ENCODE results near the gene CORO6. TPM values are rescaled to one million over a fixed set of nuclear protein-coding genes. Genes with fewer than 3 reads are reported as not detected.
A peak's percentile ranks its signal among the peaks of the same experiment; 100 is the strongest.

The CORO6 gene
- total and polyA plus RNA-seq, 2 of the 13 experiments (the other 11 are each of a cell fraction or from before 2014, with no cell fraction given) = 0.42 to 0.82 TPM

GRCh38 chr17:29664743-29665480 is 42.2 kb upstream of the CORO6 start:
- DNase-seq (ENCODE audit: low spot score) (no peak), FAIRE-seq (no peak), ATAC-seq (no peak)
- intact Hi-C loops (cut with micrococcal nuclease; ENCODE audit: unreplicated experiment) (no loop called here), in situ Hi-C loops (cut with HindIII; ENCODE audit: extremely low pct_ligation_motif_present, low pct_unique_long_range_greater_than_20kb) (no loop called here)
- no peaks in the 10 kb centered on the region for H3K27me3 ChIP-seq (ENCODE audit: control insufficient read depth in 1 of 2, insufficient read depth in 2 of 2, low read length in 2 of 2)
- no peak overlapping the region for H3K27ac ChIP-seq (ENCODE audit: extremely low read length, insufficient read depth, low read length)
- H4K20me1 ChIP-seq (ENCODE audit: insufficient read depth, low read length) = no peaks in the 10 kb centered on the region
- H3K4me2 ChIP-seq (ENCODE audit: low read depth, low read length) = no peak overlapping the region
- peaks cover 2 to 4% of the 10 kb centered on the region in 2 experiments for H3K36me3 ChIP-seq (replicated peaks in 1 of 2; ENCODE audit: control insufficient read depth in 1 of 2, insufficient read depth in 2 of 2, low read length in 2 of 2)
- WGBS (ENCODE audit: low lambda C conversion rate) = 88% methylated on average over 2 of the region's 2 CpGs
- H3K9me3 ChIP-seq (ENCODE audit: low read length) = no peaks in the 10 kb centered on the region
- CTCF ChIA-PET (ENCODE audit: low intra/inter-chr PET ratio, low total read pairs) = no interaction called here
- no peak overlapping the region for H3K9ac ChIP-seq (ENCODE audit: insufficient read depth, low read depth, low read length)
- POLR2A ChIA-PET = no interaction called here
- BruUV-seq (replicated peaks) = no TSS peak
- no peak overlapping the region for H2AFZ ChIP-seq (ENCODE audit: low read length)
- no peaks in the 10 kb centered on the region for H3K79me2 ChIP-seq (ENCODE audit: insufficient read depth, low read length)
- H3K4me3 ChIP-seq (replicated peaks in 1 of 3; ENCODE audit: insufficient read depth in 1 of 3, low read depth in 2 of 3, low read length in 3 of 3) = no peak overlapping the region
- TF ChIP-seq MAFG (CRISPR knock-in tag; IDR thresholded peaks at IDR 0.05) = no peak
- H3K4me1 ChIP-seq (ENCODE audit: insufficient read depth, low read length) = peaks cover 33% of the 10 kb centered on the region

GRCh38 chr17:29663155-29663554 is 40.4 kb upstream of the CORO6 start:
- CTCF ChIA-PET (ENCODE audit: low intra/inter-chr PET ratio, low total read pairs) = no interaction called here
- intact Hi-C loops (cut with micrococcal nuclease; ENCODE audit: unreplicated experiment) = no loop called here
- WGBS (ENCODE audit: low lambda C conversion rate) = 16% methylated on average over 1 of the region's 1 CpG
- TF ChIP-seq GFI1 (CRISPR knock-in tag; IDR thresholded peaks at IDR 0.05; ENCODE audit: borderline replicate concordance) = no peak
- peak; percentile 53 for TF ChIP-seq TEAD3 (CRISPR knock-in tag; optimal IDR thresholded peaks at IDR 0.05; ENCODE audit: borderline replicate concordance)
- TF ChIP-seq MAFG (CRISPR knock-in tag; IDR thresholded peaks at IDR 0.05) = peak; percentile 75; the same call in 1 of the 2 replicates
- TF ChIP-seq NFE2L1 (CRISPR knock-in tag; IDR thresholded peaks at IDR 0.05; ENCODE audit: borderline replicate concordance) = no peak
- peak; percentile 14; the same call in 1 of the 2 replicates for TF ChIP-seq FOXK1 (CRISPR knock-in tag; IDR thresholded peaks at IDR 0.05; ENCODE audit: borderline replicate concordance, low read depth)
- peak; percentile 55; the same call in 1 of the 2 replicates for TF ChIP-seq FOXA3 (CRISPR knock-in tag; IDR thresholded peaks at IDR 0.05)
- TF ChIP-seq ARID5B (CRISPR knock-in tag; IDR thresholded peaks at IDR 0.05) = peak; percentile 26; the same call in 1 of the 2 replicates
- no peak for TF ChIP-seq MIER3 (CRISPR knock-in tag; IDR thresholded peaks at IDR 0.05; ENCODE audit: borderline replicate concordance)
- no peak for TF ChIP-seq FOXA1 (IDR thresholded peaks at IDR 0.05)
- TF ChIP-seq FOXA1 (CRISPR knock-in tag; IDR thresholded peaks at IDR 0.05) = peak; percentile 68
- TF ChIP-seq ZSCAN30 (CRISPR knock-in tag; IDR thresholded peaks at IDR 0.05) = no peak
- no peak for TF ChIP-seq KAT2B (IDR thresholded peaks at IDR 0.05; ENCODE audit: borderline replicate concordance, low read depth, low read length)
- TF ChIP-seq MAFK (conservative IDR thresholded peaks at IDR 0.05 in 1 of 2, IDR thresholded peaks at IDR 0.05 in 1 of 2; ENCODE audit: low read length in 2 of 2) = peak; percentile 73 to 87
- peak; percentile 35; the same call in 1 of the 2 replicates for TF ChIP-seq SIX1 (CRISPR knock-in tag; IDR thresholded peaks at IDR 0.05; ENCODE audit: borderline replicate concordance)
- TF ChIP-seq ZNF792 (CRISPR knock-in tag; IDR thresholded peaks at IDR 0.05) = 0 out of 2 replicates have a peak, but pooled peaks have one; percentile 34

More at GRCh38 chr17:29663155-29663554, 40.4 kb upstream of the CORO6 start:
- Histone ChIP-seq H3K79me2 (ENCODE audit: insufficient read depth, low read length) (no peaks in the 10 kb centered on the region), H2AFZ (ENCODE audit: low read length) (no peak overlapping the region), H3K4me2 (ENCODE audit: low read depth, low read length) (no peak overlapping the region), H3K9ac (ENCODE audit: insufficient read depth, low read depth, low read length) (no peak overlapping the region; the same call in 1 of the 2 replicates), H3K27me3 (ENCODE audit: control insufficient read depth in 1 of 2, insufficient read depth in 2 of 2, low read length in 2 of 2) (no peaks in the 10 kb centered on the region), H3K4me1 (ENCODE audit: insufficient read depth, low read length) (peaks cover 33% of the 10 kb centered on the region), H4K20me1 (ENCODE audit: insufficient read depth, low read length) (no peaks in the 10 kb centered on the region), H3K36me3 (replicated peaks in 1 of 2; ENCODE audit: control insufficient read depth in 1 of 2, insufficient read depth in 2 of 2, low read length in 2 of 2) (peaks cover 2 to 4% of the 10 kb centered on the region in 2 experiments; a peak in 4 of 5 replicates), H3K4me3 (replicated peaks in 1 of 3; ENCODE audit: insufficient read depth in 1 of 3, low read depth in 2 of 3, low read length in 3 of 3) (no peak overlapping the region), H3K9me3 (ENCODE audit: low read length) (no peaks in the 10 kb centered on the region), H3K27ac (ENCODE audit: extremely low read length, insufficient read depth, low read length) (peak overlapping the region; percentile 61)
- POLR2A ChIA-PET = no interaction called here
- ATAC-seq (peak; percentile 40; the same call in 2 of the 3 replicates), FAIRE-seq (peak; percentile 77), DNase-seq (ENCODE audit: low spot score) (peak; percentile 67)
- BruUV-seq (replicated peaks) = no TSS peak
- in situ Hi-C loops (cut with HindIII; ENCODE audit: extremely low pct_ligation_motif_present, low pct_unique_long_range_greater_than_20kb) = no loop called here
